ENCODE data around the gene RAI1.

GRCh38 chr17:17698371-17698770 is 17.1 kb downstream of the RAI1 start:
- TF ChIP-seq CTCF (IDR thresholded peaks at IDR 0.05; ENCODE audit: insufficient read depth, low read depth, low read length) (no peak), EZH2 (IDR thresholded peaks at IDR 0.05; ENCODE audit: insufficient read depth, low read length) (no peak)
